SU-DHL-6 (cell line): ENCODE results near the gene SLCO4A1.

Experiments used
- H2AFZ ChIP-seq: fragments of 200-600 bp; sonication (generic); 2 replicates; pipeline ENCODE4 v1.6.1; 2014; ENCODE audit warnings: low read depth, mild to moderate bottlenecking, moderate library complexity, mixed read lengths, antibody characterized with exemption, low read length; ENCODE audit not compliant: severe bottlenecking
- H3F3A ChIP-seq: fragments of 200-600 bp; shearing (Covaris generic); 2 replicates; pipeline ENCODE4 v1.6.0; 2016; ENCODE audit warnings: antibody characterized with exemption, mild to moderate bottlenecking; ENCODE audit not compliant: insufficient read depth
- H3K27ac ChIP-seq: fragments of 200-600 bp; sonication (generic); 2 replicates; pipeline ENCODE4 v1.5.1; 2016; ENCODE audit warnings: low read depth, mild to moderate bottlenecking, low read length, moderate library complexity, mixed read lengths
- H3K27me3 ChIP-seq: fragments of 200-600 bp; sonication (generic), shearing (Covaris generic); 2 replicates; pipeline ENCODE4 v1.6.0; 2014; ENCODE audit warnings: mild to moderate bottlenecking, low read length
- H3K36me3 ChIP-seq: fragments of 200-600 bp; sonication (generic); 2 replicates; pipeline ENCODE4 v1.6.1; 2014; ENCODE audit warnings: mild to moderate bottlenecking, low read length, mixed read lengths
- H3K4me2 ChIP-seq: fragments of 300-600, 200-600 bp; shearing (Covaris generic), sonication (generic); 2 replicates; pipeline ENCODE4 v1.6.0; 2014; ENCODE audit warnings: low read length, low read depth, mild to moderate bottlenecking; ENCODE audit not compliant: poor library complexity, severe bottlenecking
- H3K4me3 ChIP-seq: fragments of 200-600 bp; sonication (generic); 2 replicates; pipeline ENCODE4 v1.5.1; 2014; ENCODE audit warnings: antibody characterized with exemption, low read length, mild to moderate bottlenecking, mixed read lengths; ENCODE audit not compliant: insufficient read depth, poor library complexity, severe bottlenecking
- H3K79me2 ChIP-seq: fragments of 200-600 bp; sonication (generic); 2 replicates; pipeline ENCODE4 v1.6.1; 2014; ENCODE audit warnings: mild to moderate bottlenecking, low read length, moderate library complexity; ENCODE audit not compliant: insufficient read depth
- H3K9ac ChIP-seq: fragments of 200-600 bp; sonication (generic); 2 replicates; pipeline ENCODE4 v1.7.0; 2014; ENCODE audit warnings: mild to moderate bottlenecking, low read length
- H3K9me2 ChIP-seq: fragments of 200-600 bp; sonication (generic); replicated peaks from 2 replicates; pipeline ENCODE4 v1.6.1; 2014; ENCODE audit warnings: low read length; ENCODE audit not compliant: insufficient read depth
- H3K9me3 ChIP-seq: fragments of 200-600 bp; sonication (generic); 2 replicates; pipeline ENCODE4 v1.6.1; 2014; ENCODE audit warnings: low read length, mixed read lengths; ENCODE audit not compliant: insufficient read depth
- H4K20me1 ChIP-seq: fragments of 200-600 bp; sonication (generic); 2 replicates; pipeline ENCODE4 v1.6.1; 2014; ENCODE audit warnings: low read depth, mild to moderate bottlenecking, antibody characterized with exemption, low read length, moderate library complexity, mixed read lengths
- EZH2phosphoT487 ChIP-seq: fragments of 200-600 bp; sonication (generic), shearing (Covaris generic); conservative IDR thresholded peaks from 2 replicates; pipeline ENCODE4 v1.6.1; 2018; ENCODE audit warnings: mild to moderate bottlenecking, antibody characterized with exemption, low read length, moderate library complexity, mixed read lengths
- TF ChIP-seq, protein P1 (sequence below): fragments of 200-600 bp; sonication (generic); IDR thresholded peaks from one replicate; pipeline ENCODE4 v1.5.1; 2017; ENCODE audit warnings: antibody characterized with exemption, mild to moderate bottlenecking, low read length, moderate library complexity; ENCODE audit not compliant: insufficient read depth, poor library complexity, severe bottlenecking

The SLCO4A1 gene

DNA sequence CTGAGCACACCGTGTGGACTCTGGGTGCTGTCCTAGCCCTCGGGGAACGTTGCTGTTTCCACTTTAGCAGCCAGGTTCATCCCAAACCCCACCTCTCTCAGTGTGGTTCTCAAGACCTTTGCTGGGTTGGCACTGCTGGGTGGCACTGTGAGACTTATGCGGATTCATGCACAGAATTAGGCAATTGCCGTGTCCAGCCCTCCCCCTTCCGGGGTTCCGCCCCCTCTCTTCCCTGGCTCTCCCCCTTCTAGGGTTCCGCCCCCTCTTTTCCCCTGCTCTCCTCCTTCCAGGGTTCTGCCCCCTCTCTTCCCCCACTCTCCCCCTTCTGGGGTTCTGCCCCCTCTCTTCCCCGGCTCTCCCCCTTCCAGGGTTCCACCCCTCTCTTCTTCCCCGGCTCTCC is 39.8 kb upstream of the SLCO4A1 start:
- Histone ChIP-seq H3K4me2 (no peak overlapping the region), H3K36me3 (no peaks in the 10 kb centered on the region), H2AFZ (no peak overlapping the region), H3K9me3 (no peaks in the 10 kb centered on the region), H3K27me3 (no peaks in the 10 kb centered on the region; the same call in 1 of the 2 replicates), H3F3A (no peaks in the 10 kb centered on the region), H3K79me2 (no peaks in the 10 kb centered on the region), H3K4me3 (no peak overlapping the region), H3K9me2 (no peaks in the 10 kb centered on the region), H3K27ac (no peak overlapping the region), H4K20me1 (no peaks in the 10 kb centered on the region), H3K9ac (no peak overlapping the region)
- TF ChIP-seq, protein P1, sequence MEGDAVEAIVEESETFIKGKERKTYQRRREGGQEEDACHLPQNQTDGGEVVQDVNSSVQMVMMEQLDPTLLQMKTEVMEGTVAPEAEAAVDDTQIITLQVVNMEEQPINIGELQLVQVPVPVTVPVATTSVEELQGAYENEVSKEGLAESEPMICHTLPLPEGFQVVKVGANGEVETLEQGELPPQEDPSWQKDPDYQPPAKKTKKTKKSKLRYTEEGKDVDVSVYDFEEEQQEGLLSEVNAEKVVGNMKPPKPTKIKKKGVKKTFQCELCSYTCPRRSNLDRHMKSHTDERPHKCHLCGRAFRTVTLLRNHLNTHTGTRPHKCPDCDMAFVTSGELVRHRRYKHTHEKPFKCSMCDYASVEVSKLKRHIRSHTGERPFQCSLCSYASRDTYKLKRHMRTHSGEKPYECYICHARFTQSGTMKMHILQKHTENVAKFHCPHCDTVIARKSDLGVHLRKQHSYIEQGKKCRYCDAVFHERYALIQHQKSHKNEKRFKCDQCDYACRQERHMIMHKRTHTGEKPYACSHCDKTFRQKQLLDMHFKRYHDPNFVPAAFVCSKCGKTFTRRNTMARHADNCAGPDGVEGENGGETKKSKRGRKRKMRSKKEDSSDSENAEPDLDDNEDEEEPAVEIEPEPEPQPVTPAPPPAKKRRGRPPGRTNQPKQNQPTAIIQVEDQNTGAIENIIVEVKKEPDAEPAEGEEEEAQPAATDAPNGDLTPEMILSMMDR = no peak
- TF ChIP-seq EZH2phosphoT487 = no peak

DNA sequence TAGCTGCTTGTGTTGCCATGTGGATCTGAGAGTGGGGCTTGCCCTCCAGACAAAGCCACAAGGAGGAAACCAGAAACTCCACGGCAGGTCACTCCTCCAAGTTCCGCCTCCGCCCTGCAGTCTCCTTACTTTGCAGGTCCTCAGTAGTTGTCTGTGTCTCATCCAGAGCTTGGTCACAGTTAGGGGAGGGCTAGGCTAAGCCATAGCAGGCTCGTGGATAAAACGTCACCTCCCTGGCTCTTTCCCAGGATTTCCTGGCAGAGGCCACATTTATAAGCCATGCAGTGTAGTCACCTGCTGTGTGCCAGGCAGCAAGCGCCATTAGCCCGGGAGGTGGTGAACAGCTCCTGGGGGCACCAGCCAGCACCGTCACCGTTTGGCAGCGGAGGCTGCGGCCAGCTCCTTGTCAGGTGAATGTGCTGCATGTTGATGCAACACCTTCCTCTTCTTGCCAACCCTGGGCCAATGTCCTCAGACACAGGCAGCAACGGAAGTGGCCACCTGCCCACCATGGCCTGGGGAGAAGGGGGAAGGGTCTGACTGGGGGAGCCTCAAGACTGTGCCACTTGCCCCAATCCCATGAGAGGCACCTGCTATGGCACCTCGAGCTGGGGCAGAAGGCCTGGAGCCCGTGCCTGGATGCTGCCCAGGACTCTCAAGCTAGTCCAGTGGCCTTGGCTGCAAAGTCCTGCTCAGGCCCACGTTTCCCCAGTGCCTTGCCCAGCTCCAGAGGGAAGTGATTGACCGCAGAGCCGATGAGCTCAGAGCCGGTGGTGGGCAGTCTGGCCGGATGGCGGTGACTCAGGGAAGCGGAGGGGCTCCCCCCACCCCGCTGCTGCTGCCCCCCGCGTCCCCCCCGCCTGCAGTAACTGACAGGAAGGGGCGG is 39.0 kb upstream of the SLCO4A1 start:
- Histone ChIP-seq H3K36me3 (no peaks in the 10 kb centered on the region), H3F3A (no peaks in the 10 kb centered on the region), H3K4me2 (no peak overlapping the region), H3K4me3 (no peak overlapping the region), H3K9ac (no peak overlapping the region), H3K9me2 (no peaks in the 10 kb centered on the region), H3K79me2 (no peaks in the 10 kb centered on the region), H2AFZ (no peak overlapping the region), H4K20me1 (no peaks in the 10 kb centered on the region), H3K27me3 (no peaks in the 10 kb centered on the region; the same call in 1 of the 2 replicates), H3K9me3 (no peaks in the 10 kb centered on the region), H3K27ac (no peak overlapping the region)
- TF ChIP-seq EZH2phosphoT487 = no peak
- TF ChIP-seq, protein P1 = no peak

DNA sequence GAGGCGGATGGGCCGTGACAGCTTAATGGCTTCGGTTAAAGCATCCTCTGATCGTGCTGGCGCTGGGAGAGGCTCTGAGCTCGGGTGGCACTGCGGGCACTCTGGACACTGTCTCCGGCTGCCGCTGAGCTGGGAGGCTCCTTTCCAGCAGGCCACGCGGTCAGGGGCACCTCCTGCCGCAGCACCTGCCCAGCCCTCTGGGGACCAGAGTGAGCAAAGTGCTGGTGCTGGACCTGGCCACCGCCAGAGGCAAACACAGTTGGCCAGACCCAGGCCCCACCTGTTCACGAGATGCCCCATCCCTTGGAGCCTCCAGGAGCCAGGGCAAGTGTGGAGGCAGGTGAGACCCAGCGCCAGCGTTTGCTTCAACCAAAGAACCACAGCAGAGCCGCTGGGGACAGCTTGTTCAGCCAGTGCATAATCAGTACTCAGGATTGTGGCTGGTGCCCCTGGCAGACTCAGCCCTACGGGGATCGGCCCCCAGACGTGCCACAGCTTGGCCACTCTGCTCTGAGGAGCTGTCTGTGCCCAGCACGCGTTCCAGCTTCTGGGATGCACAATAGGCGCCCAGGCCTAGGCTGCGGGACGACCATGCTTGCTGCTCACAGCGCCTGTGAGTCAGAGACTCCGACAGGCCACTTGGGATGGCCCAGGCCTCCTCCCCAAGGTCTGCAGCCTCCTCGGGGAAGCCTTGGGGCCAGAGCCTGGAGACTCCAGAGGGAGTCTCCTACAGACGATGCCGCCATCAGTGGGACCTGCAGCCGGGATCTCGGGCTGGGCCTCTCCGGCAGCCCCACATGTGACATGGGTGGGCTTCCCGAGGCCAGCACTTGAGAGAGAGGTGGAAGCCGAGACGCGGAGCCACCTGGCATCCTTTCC is 38.2 kb upstream of the SLCO4A1 start:
- no peaks in the 10 kb centered on the region for H3F3A ChIP-seq
- H3K4me2 ChIP-seq = no peak overlapping the region
- TF ChIP-seq, protein P1 = no peak
- TF ChIP-seq EZH2phosphoT487 = no peak
- no peaks in the 10 kb centered on the region for H3K9me2 ChIP-seq
- H3K36me3 ChIP-seq = no peaks in the 10 kb centered on the region
- H4K20me1 ChIP-seq = no peaks in the 10 kb centered on the region
- no peaks in the 10 kb centered on the region for H3K79me2 ChIP-seq
- no peak overlapping the region for H3K27ac ChIP-seq
- H3K9ac ChIP-seq = no peak overlapping the region
- no peaks in the 10 kb centered on the region for H3K9me3 ChIP-seq
- no peak overlapping the region for H2AFZ ChIP-seq
- no peak overlapping the region for H3K4me3 ChIP-seq
- H3K27me3 ChIP-seq = no peaks in the 10 kb centered on the region; the same call in 1 of the 2 replicates
